DND-41 (cell line): Measurements from ENCODE around the gene KRT24.

Source experiments
- ATAC-seq: fragments of 200-7000 bp; cut with Tn5 transposase; 3 replicates; pipeline ENCODE4 v1.9.1; 2021; ENCODE audit warnings: low read depth; ENCODE audit not compliant: insufficient read depth
- DNase-seq: peaks from one replicate; pipeline ENCODE4 v3.0.0-alpha.2; 2020
- H2AFZ ChIP-seq: 2 replicates; pipeline ENCODE4 v1.6.0; 2012; ENCODE audit warnings: low read depth, low read length
- H3K27ac ChIP-seq: 2 replicates; pipeline ENCODE4 v1.5.1; 2012; ENCODE audit warnings: low read length, inconsistent platforms
- H3K27me3 ChIP-seq: fragments of 200-600 bp; sonication (generic); 2 replicates; pipeline ENCODE4 v1.6.0; 2012; ENCODE audit warnings: low read length, mild to moderate bottlenecking, inconsistent platforms; ENCODE audit not compliant: insufficient read depth, poor library complexity
- H3K36me3 ChIP-seq: 2 replicates; pipeline ENCODE4 v1.5.1; 2012; ENCODE audit warnings: low read length, inconsistent platforms; ENCODE audit not compliant: insufficient read depth
- H3K4me1 ChIP-seq: 2 replicates; pipeline ENCODE4 v1.5.1; 2012; ENCODE audit warnings: mild to moderate bottlenecking, low read length; ENCODE audit not compliant: insufficient read depth
- H3K4me2 ChIP-seq: 2 replicates; pipeline ENCODE4 v1.6.0; 2012; ENCODE audit warnings: mild to moderate bottlenecking, moderate library complexity, low read length, inconsistent platforms; ENCODE audit not compliant: insufficient read depth
- H3K4me3 ChIP-seq, 2 experiments: fragments of 200-600 bp in 1 of 2; shearing (Covaris generic) in 1 of 2; 2 replicates each; pipeline ENCODE4 v1.5.1; 2012 to 2016; ENCODE audit warnings: inconsistent platforms in 2 of 2, low read length in 2 of 2, mild to moderate bottlenecking in 2 of 2, low read depth in 1 of 2, moderate library complexity in 1 of 2
- H3K79me2 ChIP-seq: 2 replicates; pipeline ENCODE4 v1.6.0; 2012; ENCODE audit warnings: low read length, inconsistent platforms; ENCODE audit not compliant: insufficient read depth
- H3K9ac ChIP-seq: 2 replicates; pipeline ENCODE4 v1.6.0; 2012; ENCODE audit warnings: low read depth, mild to moderate bottlenecking, inconsistent platforms, low read length, moderate library complexity
- H3K9me3 ChIP-seq: 2 replicates; pipeline ENCODE4 v1.5.1; 2012; ENCODE audit warnings: low read length, moderate library complexity, mild to moderate bottlenecking, inconsistent platforms; ENCODE audit not compliant: insufficient read depth, severe bottlenecking
- H4K20me1 ChIP-seq: 2 replicates; pipeline ENCODE4 v1.6.0; 2012; ENCODE audit warnings: low read length; ENCODE audit not compliant: insufficient read depth
- CTCF ChIP-seq: IDR thresholded peaks from 2 replicates; pipeline ENCODE4 v1.5.1; 2012; ENCODE audit warnings: borderline replicate concordance, low read length, moderate library complexity, mild to moderate bottlenecking; ENCODE audit not compliant: poor library complexity, severe bottlenecking; ENCODE audit errors: extremely low read depth
- EZH2 ChIP-seq: IDR thresholded peaks from 3 replicates; pipeline ENCODE4 v1.6.1; 2012; ENCODE audit warnings: borderline replicate concordance, low read depth, mild to moderate bottlenecking, moderate library complexity, low read length, inconsistent platforms; ENCODE audit not compliant: severe bottlenecking

KRT24 gene

GRCh38 chr17:40738553-40738952, 35.0 kb upstream of the KRT24 start:
- DNase-seq (no peak), ATAC-seq (no peak)
- Histone ChIP-seq H2AFZ (no peak overlapping the region), H3K79me2 (no peaks in the 10 kb centered on the region), H3K36me3 (no peaks in the 10 kb centered on the region), H3K4me2 (no peak overlapping the region), H3K4me3 (no peak overlapping the region), H3K27ac (no peak overlapping the region), H3K9ac (no peak overlapping the region), H4K20me1 (no peaks in the 10 kb centered on the region), H3K9me3 (no peaks in the 10 kb centered on the region), H3K27me3 (peaks cover 42% of the 10 kb centered on the region), H3K4me1 (no peaks in the 10 kb centered on the region)
- TF ChIP-seq EZH2: no peak
- no peak for TF ChIP-seq CTCF

GRCh38 chr17:40735016-40735415, 31.5 kb upstream of the KRT24 start:
- peaks cover 40% of the 10 kb centered on the region for H3K27me3 ChIP-seq
- DNase-seq (no peak), ATAC-seq (no peak)
- no peak overlapping the region for H3K4me2 ChIP-seq
- no peaks in the 10 kb centered on the region for H3K4me1 ChIP-seq
- H3K9me3 ChIP-seq: no peaks in the 10 kb centered on the region
- no peak for TF ChIP-seq EZH2
- no peak for TF ChIP-seq CTCF
- no peaks in the 10 kb centered on the region for H3K79me2 ChIP-seq
- no peak overlapping the region for H3K9ac ChIP-seq
- H3K4me3 ChIP-seq: no peak overlapping the region
- H3K36me3 ChIP-seq: no peaks in the 10 kb centered on the region
- no peak overlapping the region for H3K27ac ChIP-seq
- no peak overlapping the region for H2AFZ ChIP-seq
- H4K20me1 ChIP-seq: no peaks in the 10 kb centered on the region

GRCh38 chr17:40734018-40734417, 30.5 kb upstream of the KRT24 start:
- TF ChIP-seq EZH2: no peak
- no peak for TF ChIP-seq CTCF
- Histone ChIP-seq H3K27ac (no peak overlapping the region), H2AFZ (no peak overlapping the region), H3K79me2 (no peaks in the 10 kb centered on the region), H4K20me1 (no peaks in the 10 kb centered on the region), H3K4me1 (no peaks in the 10 kb centered on the region), H3K9ac (no peak overlapping the region), H3K4me2 (no peak overlapping the region), H3K36me3 (no peaks in the 10 kb centered on the region), H3K9me3 (no peaks in the 10 kb centered on the region), H3K4me3 (no peak overlapping the region), H3K27me3 (peaks cover 38% of the 10 kb centered on the region)
- ATAC-seq: no peak
- DNase-seq: no peak

- Histone ChIP-seq H3K36me3 (no peaks in the 10 kb centered on the region), H3K79me2 (no peaks in the 10 kb centered on the region), H2AFZ (no peak overlapping the region), H3K9ac (no peak overlapping the region), H3K9me3 (no peaks in the 10 kb centered on the region), H4K20me1 (no peaks in the 10 kb centered on the region), H3K27ac (no peak overlapping the region), H3K4me3 (no peak overlapping the region), H3K27me3 (peaks cover 29% of the 10 kb centered on the region), H3K4me2 (no peak overlapping the region), H3K4me1 (no peaks in the 10 kb centered on the region)
- DNase-seq (no peak), ATAC-seq (no peak)
- TF ChIP-seq CTCF (no peak), EZH2 (no peak)
Observed at GRCh38 chr17:40730970-40731369, 27.4 kb upstream of the KRT24 start.
